Hematopoietic multipotent progenitor cell treated with erythropoietin and hydrocortisone succinate and interleukin-3 and kit ligand, for 4 days (in vitro differentiated cells): ENCODE measurements around the gene ADGRB2.

ENCODE experiments used
- DNase-seq: peaks from one replicate; pipeline ENCODE4 v3.0.0-alpha.2; 2015

ADGRB2 gene

DNA sequence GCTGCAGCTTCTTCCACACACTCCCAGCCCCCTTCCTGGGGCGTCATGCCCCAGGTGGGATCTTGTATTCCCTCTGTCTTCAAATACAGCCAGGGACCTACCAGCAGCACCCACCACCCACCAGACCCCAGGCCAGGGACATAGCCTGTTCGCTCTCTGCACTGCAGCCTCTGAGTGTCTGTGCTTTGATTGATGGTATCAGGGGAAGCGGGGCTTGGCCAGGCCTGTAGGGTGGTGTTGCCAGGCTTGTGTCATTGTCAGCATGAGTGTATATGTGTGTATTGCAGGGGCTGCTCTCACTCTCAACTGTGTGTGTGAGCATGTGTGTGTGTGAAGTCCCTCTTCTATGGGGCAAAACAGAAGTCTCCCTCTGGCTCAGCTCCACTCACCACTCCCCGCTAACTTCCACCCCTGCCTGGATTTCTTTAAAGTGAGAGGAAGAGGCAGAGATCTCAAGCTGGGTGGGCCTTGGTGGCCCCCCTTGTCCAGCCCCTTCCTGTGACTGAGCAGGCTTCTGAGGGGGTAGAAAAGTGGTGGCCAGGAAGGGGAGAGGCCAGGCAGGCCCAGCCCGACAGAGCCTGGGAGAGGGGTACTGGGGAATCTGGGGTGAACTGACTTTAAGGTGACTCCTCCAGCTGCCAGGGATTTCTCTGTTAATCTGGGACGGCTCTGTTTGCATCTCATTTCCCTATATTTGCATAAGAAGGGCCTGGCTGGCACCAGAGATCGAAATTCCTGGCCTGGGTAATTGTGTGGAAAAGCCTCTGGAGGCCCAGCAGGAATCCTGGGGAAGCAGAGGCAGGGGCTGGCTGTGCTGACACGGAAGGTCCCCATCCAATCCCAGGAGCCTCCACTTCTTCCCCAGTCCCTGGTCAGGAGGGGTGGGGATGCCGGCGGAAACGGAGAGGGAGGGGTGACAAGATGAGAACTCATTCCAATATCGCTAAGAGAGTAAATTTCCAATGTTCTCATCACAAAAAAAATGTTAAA is 18.6 kb upstream of the ADGRB2 start:
- DNase-seq, result no peak

GRCh38 chr1:31781756-31782371 is 17.7 kb upstream of the ADGRB2 start:
- no peak for DNase-seq

DNA sequence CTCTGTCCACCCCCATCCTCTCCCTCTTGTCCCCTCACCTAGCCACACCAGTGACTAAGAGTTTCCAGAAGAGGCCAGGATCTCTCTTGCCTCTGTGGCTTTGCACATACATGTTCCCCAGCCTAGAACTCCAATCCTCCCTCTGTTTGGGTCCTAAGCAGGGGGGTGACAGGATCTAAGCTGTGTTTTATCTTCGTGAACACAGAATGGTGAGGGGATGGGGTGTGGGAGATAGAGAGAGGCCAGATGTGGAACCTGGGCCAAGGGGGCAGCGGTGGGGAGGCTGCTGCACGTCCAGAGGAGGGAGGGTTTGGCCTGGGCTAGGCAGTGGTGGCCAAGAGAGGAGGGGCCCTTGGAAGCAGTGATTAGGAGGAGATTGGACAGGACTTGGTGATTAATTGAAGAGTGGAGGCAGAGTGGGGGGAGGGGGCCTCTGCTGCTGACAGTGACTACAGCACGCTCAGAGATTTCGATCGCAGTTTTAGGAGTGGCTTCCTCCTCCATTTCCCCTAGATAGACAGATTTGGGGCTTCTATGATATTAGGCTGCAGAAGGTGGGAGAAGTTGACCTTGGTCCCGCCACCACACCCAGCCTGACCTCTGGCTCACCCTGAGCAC is 17.1 kb upstream of the ADGRB2 start:
- DNase-seq, result peak; percentile 60

DNA sequence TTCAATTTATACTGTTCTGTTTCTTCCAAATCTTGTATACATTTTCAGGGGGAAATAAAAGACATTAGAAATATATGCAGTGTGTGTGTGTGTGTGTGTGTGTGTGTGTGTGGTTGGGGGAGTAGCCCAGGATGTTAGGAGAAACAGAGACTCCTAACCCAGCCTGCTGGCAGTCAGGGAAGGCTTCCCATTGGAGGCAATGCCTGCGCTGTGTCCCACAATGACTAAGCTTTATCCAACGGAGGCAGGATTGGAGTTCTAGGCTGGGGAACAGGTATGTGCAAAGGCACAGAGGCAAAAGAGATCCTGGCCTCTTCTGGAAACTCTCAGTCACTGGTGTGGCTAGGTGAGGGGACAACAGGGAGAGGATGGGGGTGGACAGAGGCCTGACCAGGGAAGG is 16.5 kb upstream of the ADGRB2 start:
- no peak for DNase-seq

GRCh38 chr1:31779687-31780086 is 15.5 kb upstream of the ADGRB2 start:
- DNase-seq, result no peak

DNA sequence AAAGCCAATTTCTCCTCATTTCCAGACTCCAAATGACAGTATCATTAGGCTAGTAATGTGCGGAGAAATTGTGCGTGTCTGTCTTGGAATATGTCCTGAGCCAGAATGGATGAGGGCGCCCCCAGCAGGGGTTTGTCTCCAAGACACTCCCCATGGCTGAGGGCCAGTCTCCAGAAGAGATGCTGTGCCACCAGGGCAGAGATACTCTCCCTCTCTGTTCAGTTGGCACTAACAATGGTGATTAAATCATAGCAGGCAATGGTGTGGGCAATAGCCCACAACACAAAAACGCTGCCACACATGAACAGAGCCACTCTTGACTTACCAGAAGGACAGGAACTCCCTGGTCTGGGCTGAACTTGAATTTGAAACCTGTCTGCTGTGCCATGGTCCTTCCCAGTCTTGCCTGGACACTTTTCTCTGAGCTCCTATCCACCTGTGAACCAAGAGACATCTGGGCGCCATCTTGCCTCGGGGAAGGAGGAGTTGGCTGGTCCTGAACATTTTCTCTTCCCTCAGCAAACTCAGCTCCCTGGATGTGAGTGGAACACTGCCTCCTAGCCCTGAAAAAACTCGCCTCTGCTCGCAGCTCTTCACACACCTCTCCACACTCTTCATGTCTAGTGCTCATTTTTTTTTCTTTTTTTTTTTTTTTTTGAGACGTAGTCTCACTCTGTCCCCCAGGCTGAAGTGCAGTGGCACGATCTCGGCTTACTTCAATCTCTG is 14.8 kb upstream of the ADGRB2 start:
- DNase-seq, result no peak

- no peak for DNase-seq
Measured at GRCh38 chr1:31776516-31776915, 12.4 kb upstream of the ADGRB2 start.

- no peak for DNase-seq
Measured at GRCh38 chr1:31776032-31776431, 11.9 kb upstream of the ADGRB2 start.

DNA sequence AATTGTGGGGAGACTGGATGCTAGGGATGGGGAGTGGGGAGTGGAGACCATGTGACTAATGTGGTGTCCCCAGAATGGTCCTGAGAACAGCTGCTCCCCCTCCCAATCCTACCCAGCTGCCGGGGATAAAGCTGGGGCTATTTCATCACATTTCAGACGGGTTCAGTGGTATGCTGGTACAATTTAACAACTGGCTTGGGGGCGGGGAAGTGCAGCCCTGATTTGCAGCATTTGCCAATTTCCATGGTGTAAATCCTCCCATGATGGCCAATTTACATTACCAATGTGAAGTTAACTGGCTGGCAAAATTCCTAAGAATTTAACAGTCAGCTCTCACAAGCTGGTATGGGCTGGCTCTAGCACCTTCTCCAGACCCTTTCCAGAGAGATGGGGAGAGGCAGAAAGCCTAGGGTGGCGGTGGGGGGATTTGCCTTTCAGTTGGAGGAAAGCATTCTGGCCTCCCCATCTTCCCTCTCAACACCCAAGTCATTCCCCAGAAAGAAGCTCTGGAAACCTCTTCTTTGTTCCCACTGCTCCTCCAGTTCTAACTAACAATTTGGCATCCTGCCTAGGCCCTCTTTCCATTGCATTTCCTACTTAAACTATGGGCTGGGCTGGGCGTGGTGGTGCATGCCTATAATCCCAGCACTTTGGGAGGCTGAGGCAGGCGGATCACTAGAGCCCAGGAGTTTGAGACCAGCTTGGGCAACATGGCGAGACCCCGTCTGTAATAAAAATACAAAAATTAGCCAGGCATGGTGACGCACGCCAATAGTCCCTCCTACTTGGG is 11.3 kb upstream of the ADGRB2 start:
- DNase-seq, result no peak

DNA sequence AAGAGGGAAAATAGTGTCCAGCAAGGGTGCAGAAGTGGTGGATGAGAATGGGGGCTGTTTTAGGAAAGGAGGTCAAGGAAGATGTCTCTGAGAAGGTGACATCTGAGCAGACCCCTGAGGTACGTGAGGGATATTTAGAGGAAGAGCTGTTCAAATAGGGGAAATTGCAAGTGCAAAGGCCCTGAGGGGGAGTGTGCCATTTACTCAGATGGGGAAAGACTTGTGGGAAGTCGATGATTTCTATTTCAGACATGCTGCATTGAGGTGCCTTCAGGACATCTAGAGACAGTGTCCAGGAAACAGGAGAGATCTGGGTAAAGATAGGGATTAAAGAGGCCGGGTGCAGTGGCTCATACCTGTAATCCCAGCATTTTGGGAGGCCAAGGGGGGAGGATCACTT is 10.4 kb upstream of the ADGRB2 start:
- DNase-seq, result no peak

DNA sequence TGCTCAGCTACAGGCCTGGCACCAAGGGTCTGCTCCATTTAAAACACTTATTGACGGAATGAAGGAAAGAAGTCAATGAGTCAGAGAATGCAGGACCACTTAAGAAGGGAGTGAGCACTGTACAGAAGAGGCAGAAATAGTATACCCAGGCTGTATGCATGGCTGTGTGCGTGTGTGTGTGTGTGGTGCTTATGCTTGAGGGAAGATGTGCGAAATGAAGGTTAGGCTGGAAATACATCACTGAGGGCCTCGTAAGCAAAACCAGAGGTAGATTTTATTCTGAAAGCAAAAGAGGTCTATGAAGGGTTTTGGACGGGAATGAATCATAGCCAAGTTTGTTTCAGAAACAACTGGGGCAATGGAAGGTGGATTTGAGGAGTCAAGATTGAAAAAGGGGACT is 9.7 kb upstream of the ADGRB2 start:
- no peak for DNase-seq

- no peak for DNase-seq
Measured at GRCh38 chr1:31772669-31773248, 8.6 kb upstream of the ADGRB2 start.

- DNase-seq, result no peak
Measured at GRCh38 chr1:31771891-31772668, 7.9 kb upstream of the ADGRB2 start.

- DNase-seq, result peak; percentile 61
Measured at GRCh38 chr1:31769720-31770390, 5.7 kb upstream of the ADGRB2 start.

DNA sequence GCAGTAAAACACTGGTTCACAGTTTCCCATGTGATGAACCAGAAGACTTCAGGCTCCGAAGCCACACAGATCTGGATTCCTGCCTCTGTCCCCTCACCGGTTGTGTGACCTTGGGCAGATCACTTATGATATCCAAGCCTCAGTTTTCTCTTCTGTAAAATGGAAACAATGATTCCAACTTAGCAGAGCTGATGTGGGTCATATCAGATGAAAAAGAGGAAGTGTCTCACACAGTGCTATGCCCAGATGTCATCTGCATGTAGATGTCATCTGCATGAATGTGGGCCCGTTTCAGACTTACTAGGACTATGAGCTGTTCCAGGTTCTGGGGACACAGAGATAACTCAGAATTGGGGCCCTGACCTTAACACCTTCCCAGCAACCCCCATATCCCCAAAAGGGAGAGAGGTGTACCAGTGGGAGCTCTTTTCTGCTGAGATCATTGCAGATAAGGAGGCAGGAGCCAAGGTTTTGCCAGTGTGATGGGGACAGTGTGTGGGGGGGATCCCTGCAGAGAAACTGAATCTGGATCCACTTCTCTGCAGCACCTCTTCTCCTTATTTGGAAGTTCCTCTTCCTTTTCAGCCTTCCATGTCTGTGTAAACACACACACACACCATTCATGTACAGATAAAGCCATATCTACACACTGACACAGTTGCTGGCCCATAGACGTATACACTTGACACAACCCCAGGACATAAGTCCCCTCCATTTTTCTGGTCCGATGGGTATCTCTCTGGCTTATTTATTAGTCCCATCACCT is 5.0 kb upstream of the ADGRB2 start:
- peak; percentile 67 for DNase-seq

GRCh38 chr1:31768407-31768907 is 4.3 kb upstream of the ADGRB2 start:
- no peak for DNase-seq

DNA sequence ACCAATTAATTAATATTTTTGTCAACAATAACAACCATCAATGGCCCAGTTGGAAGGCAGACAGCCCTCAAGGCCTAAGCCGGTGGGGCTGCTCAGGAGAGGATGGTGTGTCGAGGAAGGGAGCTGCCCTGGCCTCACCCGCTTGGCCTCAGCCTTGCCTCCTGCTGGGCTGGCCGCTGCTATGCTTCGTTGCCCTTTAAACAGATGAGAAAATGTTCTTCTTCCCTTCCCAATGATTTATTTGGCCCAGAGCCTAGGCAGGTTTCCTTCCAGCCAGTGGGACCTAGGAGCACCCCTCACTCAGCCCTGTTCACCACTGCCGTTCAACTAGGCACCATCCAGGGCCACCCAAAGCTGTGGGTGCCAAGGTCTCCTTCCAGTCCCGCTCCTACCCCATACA is 3.1 kb upstream of the ADGRB2 start:
- DNase-seq, result no peak

GRCh38 chr1:31765516-31765915 is 1.4 kb upstream of the ADGRB2 start:
- DNase-seq, result no peak

DNA sequence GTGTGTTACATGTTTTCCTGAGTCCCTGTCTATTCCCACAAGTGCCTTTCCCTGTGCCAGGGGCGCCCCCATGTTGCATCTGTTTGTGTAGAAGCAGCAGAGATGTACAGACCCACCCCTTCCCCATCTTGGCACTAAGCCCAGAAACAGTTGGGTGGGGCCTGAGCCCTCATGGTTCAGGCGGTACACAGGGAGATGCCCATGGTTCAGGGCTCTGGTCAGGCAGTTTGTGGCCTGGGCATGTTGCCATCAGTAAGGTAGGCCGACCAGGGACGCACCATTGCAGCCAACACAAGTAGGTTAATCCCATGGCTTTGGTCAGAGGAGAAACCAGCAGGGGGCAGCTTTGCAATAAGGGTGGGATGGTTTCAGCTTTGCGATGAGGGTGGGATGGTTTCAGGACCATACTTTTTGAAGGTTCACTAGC is 914 bp upstream of the ADGRB2 start:
- peak; percentile 70 for DNase-seq
